T-helper 2 cell treated with Interferon-gamma antibody and Interleukin-4, amounts not matched to agents 100 ng/mL and 5 ng/mL, for 36 hours (primary cell): ENCODE results near the gene PLA2G6. TPM values are rescaled to one million over a fixed set of nuclear protein-coding genes. Genes with fewer than 3 reads are reported as not detected.
"Not testable (repeated sequence)": the region's sequence is repeated elsewhere in the genome, so short reads cannot be mapped to it uniquely, and the experiment has no call there.

Experiments used
- intact Hi-C: fragments of 100-400 bp; cut with micrococcal nuclease; formaldehyde crosslinking; loops from one replicate; pipeline ENCODE4 v1.15.1; 2023
- total RNA-seq: library from RNA; stranded (reverse); gene quantifications from 2 replicates; pipeline ENCODE4 v1.2.3, GENCODE V29; 2022

Gene PLA2G6
- total RNA-seq, 1 donor from 2014 or later = 47.7 TPM

- intact Hi-C loops = no loop called here
Observed at GRCh38 chr22:38086001-38086845, 95.4 kb downstream of the PLA2G6 start.

GRCh38 chr22:38085501-38085900, 96.1 kb downstream of the PLA2G6 start:
- intact Hi-C loops = no loop called here

GRCh38 chr22:38085056-38085455, 96.6 kb downstream of the PLA2G6 start:
- intact Hi-C loops = no loop called here

GRCh38 chr22:38083931-38084631, 97.5 kb downstream of the PLA2G6 start, which contains the start of gene SLC16A8:
Gene SLC16A8 (minus strand): TSS chr22:38084184. CDS start chr22:38082873, 1,311 bp downstream.
- intact Hi-C loops = no loop called here

GRCh38 chr22:38082986-38083710, 98.5 kb downstream of the PLA2G6 start:
- intact Hi-C loops = no loop called here

- intact Hi-C loops = no loop called here
Observed at GRCh38 chr22:38081941-38082828, 99.4 kb downstream of the PLA2G6 start.

DNA sequence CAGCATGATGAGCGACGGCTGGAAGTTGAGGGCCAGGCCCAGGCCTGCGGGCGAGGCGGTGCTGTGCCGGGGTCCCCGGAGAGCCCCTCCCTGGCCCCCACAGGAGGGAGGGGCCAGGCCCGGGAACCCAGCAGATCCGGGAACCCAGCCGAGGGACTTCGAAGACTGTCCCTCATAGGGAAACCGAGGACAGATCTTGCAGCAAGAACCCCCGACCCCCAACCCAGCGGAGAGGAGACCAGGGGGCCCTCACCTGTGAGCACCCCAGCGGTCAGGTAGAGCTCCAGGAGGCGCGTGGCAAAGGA, 100.0 kb downstream of the PLA2G6 start:
- intact Hi-C loops = no loop called here

- intact Hi-C loops = no loop called here
Observed at GRCh38 chr22:38080850-38081635, 100.6 kb downstream of the PLA2G6 start.

DNA sequence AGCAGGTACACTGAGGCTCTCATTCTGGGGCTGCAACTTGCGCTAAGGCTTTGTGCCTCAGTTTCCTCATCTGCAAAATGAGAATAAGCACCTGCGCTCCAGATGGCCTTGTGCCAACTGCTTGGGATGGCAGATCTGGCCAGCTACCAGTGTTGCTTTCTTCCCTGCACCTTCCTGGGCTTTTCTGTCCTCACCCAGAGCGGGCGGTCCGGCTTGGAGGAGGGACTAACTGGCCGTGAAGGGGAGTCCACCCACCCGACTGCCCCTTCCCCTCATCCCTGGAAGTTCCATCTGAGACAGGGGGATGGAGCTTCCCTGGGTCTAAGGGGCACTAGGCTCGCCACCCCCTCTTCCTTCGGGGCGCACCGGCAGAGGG, 101.2 kb downstream of the PLA2G6 start:
- intact Hi-C loops = no loop called here

GRCh38 chr22:38079804-38080203, 101.8 kb downstream of the PLA2G6 start:
- intact Hi-C loops = no loop called here

GRCh38 chr22:38079208-38079607, 102.4 kb downstream of the PLA2G6 start:
- intact Hi-C loops = not testable (repeated sequence)

DNA sequence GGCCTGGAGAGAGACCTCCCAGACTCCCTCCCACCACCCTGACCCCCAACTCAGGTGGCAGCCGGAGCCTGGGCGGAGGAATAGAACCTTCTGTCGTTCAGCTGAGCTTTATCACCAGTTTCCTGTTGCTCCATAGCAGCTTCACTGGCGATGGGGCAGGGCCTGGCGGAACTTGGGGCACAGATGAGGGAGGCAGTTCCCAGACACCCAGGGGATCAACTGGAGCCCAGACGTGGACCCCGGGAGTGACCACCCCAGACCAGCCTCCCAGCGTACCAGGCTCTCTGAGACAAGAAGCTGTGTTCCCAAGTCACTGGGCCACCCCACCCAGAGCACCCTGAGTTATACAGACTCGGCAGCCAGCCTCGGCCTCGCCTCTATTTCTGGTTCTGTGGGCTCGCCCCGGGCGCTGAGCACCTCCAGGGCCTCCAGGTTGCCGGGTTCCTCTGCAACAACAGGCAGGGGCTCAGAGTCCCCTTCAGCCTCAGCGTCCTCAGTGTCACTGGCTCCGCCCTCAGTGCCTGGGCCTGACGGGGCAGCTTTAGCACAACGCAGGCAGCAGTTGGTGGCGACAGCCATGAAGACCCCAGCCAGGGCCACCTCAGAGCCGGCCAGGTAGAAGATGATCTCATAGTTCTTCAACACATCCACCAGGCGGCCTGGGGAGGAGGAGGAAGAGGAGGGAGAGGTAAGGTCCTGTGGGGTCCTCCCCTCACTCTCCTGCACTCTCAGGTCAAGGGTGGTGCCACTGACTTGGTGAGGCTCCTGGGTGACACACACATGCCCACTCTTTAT, 103.4 kb downstream of the PLA2G6 start:
- intact Hi-C loops = no loop called here

GRCh38 chr22:38077595-38077994, 104.0 kb downstream of the PLA2G6 start:
- intact Hi-C loops = no loop called here

DNA sequence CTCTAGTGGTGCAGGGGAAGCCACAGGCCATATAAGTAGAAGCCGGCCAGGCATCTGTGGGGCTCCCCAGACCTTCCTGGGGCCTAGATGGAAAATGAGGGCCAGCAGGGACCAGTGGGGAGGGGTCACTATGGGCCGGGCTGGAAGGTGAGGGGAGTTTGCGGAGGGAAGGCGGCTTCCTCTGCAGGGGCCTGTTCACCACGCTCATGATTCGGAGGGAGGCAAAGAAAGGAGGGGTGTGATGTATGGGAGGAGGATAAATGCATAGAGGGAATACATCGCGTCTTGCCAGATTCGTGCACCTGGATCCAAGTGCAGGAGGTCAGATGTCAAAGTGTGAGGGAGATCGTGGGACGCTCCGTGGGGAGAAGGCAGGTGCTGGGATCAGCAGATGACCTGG, 104.5 kb downstream of the PLA2G6 start:
- intact Hi-C loops = no loop called here

GRCh38 chr22:38075961-38076360, 105.7 kb downstream of the PLA2G6 start:
- intact Hi-C loops = no loop called here

- intact Hi-C loops = no loop called here
Observed at GRCh38 chr22:38075105-38075825, 106.4 kb downstream of the PLA2G6 start.

DNA sequence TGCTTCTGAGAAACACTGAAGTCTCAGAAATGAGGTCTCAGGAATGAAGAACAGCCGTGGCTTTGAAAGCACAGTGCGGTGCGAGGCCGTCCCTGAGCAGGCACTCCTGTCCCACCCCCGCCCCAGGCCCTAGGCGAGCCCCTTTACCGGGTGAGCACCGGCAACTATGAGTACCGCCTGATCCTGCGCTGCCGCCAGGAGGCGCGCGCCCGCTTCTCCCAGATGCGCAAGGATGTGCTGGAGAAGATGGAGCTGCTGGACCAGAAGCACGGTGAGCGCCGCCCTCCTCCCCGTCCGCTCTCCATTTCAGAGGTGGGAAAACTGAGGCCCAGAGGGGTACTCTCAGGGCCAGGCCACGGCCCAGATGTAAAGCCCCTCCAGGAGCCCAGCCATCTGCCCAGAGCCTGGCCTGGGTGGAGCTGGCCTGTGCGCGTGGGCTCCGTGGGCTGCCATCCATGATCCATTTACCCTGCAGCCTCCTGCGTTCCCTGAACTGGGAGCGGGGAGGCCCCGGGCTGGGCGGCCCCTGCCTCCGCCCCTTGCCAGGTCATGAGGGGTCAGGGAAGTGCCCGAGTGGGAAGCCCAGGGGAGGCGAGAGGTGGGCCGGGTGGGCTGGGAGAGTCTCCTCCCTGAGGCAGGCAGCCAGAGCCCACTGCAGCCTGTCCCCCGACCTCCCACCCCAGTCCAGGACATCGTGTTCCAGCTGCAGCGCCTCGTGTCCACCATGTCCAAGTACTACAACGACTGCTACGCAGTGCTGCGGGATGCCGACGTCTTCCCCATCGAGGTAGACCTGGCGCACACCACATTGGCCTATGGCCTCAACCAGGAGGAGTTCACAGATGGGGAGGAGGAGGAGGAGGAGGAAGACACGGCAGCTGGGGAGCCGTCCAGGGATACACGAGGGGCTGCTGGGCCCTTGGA, 107.2 kb downstream of the PLA2G6 start:
- intact Hi-C loops = no loop called here
